Peyer's patch (tissue), 4 donors: Measurements from ENCODE around the gene PPP1R12B. TPM values are rescaled to one million over a fixed set of nuclear protein-coding genes. Genes with fewer than 3 reads are reported as not detected.

Experiments used
- DNase-seq, 3 donors: peaks; one replicate each; pipeline ENCODE4 v3.0.0-alpha.2; 2017 to 2019
- H3K27ac ChIP-seq, 4 donors: fragments of 200-600 bp; sonication (generic); one replicate each; pipeline ENCODE4 v1.5.1; 2016 to 2019
- H3K27me3 ChIP-seq, 2 donors: fragments of 200-600 bp; sonication (generic); one replicate each; pipeline ENCODE4 v1.5.1; 2019
- H3K36me3 ChIP-seq, 3 donors: fragments of 200-600 bp; sonication (generic); one replicate each; pipeline ENCODE4 v1.5.1; 2016 to 2019
- H3K4me1 ChIP-seq, 4 donors: fragments of 200-600 bp; sonication (generic); one replicate each; pipeline ENCODE4 v1.5.1; 2016 to 2019
- H3K4me3 ChIP-seq, 4 donors: fragments of 200-600 bp; sonication (generic); 1 replicate in 3 of 4; 2 replicates in 1 of 4; pipeline ENCODE4 v1.5.1; 2016 to 2019; ENCODE audit warnings: mild to moderate bottlenecking in 1 of 4
- H3K9me3 ChIP-seq, 4 donors: fragments of 200-600 bp; sonication (generic); one replicate each; pipeline ENCODE4 v1.5.1; 2016 to 2019; ENCODE audit warnings: mild to moderate bottlenecking in 1 of 4
- POLR2A ChIP-seq, 2 donors: fragments of 450-650 bp; IDR thresholded peaks; one replicate each; pipeline ENCODE4 v1.5.1; 2017; ENCODE audit warnings: antibody characterized with exemption in 2 of 2, mild to moderate bottlenecking in 2 of 2, moderate library complexity in 2 of 2
- total RNA-seq, 4 donors: library from RNA; depleted of rRNA; stranded (reverse); fragments of >200 nt; gene quantifications; one replicate each; pipeline ENCODE4 v1.1.0, GENCODE V29; 2016
- TF ChIP-seq, protein P1 (sequence below), 6 experiments: fragments of 450-650 bp in 4 of 6; fragments of 200-600 bp in 2 of 6; sonication (generic) in 1 of 6; IDR thresholded peaks; one replicate each; pipeline ENCODE4 v1.5.1; 2017 to 2019; ENCODE audit warnings: antibody characterized with exemption in 6 of 6, mild to moderate bottlenecking in 3 of 6, moderate library complexity in 1 of 6

The PPP1R12B gene
- total RNA-seq, 4 donors from 2014 or later, result 33.1 to 131 (median 90.8) TPM

DNA sequence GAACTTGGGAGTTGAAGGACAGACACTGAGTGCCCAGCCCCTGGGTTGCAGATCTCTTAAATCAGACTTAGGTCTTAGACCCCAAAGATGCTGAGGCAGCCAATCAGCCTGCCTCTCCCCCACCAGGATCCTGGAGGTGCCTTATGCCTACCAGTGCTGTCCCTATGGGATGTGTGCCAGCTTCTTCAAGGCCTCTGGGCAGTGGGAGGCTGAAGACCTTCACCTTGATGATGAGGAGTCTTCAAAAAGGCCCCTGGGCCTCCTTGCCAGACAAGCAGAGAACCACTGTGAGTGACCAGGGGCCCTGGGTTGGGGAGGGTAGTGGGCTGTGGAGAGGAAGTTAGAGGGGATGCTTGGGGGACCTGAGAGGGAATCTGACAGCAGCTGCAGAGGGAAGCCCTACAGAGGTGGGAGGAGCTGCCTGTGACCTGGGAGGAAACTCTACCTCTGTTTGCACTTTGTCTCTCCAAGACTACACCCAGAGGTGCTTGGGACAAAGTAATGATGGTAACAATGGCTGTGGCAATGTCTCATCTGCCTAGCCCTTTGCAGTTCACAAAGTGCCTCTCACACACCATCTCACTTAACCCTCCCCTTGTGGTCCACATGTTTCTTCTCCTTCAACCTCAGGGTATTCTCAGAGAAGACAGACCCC lies 38.3 kb upstream of the PPP1R12B start:
- H3K4me3 ChIP-seq, result no peak overlapping the region
- H3K4me1 ChIP-seq, result no peaks in the 10 kb centered on the region
- H3K27ac ChIP-seq, result no peak overlapping the region
- TF ChIP-seq, protein P1, sequence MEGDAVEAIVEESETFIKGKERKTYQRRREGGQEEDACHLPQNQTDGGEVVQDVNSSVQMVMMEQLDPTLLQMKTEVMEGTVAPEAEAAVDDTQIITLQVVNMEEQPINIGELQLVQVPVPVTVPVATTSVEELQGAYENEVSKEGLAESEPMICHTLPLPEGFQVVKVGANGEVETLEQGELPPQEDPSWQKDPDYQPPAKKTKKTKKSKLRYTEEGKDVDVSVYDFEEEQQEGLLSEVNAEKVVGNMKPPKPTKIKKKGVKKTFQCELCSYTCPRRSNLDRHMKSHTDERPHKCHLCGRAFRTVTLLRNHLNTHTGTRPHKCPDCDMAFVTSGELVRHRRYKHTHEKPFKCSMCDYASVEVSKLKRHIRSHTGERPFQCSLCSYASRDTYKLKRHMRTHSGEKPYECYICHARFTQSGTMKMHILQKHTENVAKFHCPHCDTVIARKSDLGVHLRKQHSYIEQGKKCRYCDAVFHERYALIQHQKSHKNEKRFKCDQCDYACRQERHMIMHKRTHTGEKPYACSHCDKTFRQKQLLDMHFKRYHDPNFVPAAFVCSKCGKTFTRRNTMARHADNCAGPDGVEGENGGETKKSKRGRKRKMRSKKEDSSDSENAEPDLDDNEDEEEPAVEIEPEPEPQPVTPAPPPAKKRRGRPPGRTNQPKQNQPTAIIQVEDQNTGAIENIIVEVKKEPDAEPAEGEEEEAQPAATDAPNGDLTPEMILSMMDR (IDR thresholded peaks at IDR 0.05), result no peak
- no peak for TF ChIP-seq POLR2A (IDR thresholded peaks at IDR 0.05)
- no peaks in the 10 kb centered on the region for H3K27me3 ChIP-seq
- no peaks in the 10 kb centered on the region for H3K36me3 ChIP-seq
- H3K9me3 ChIP-seq, result no peaks in the 10 kb centered on the region
- peak in 1 of 3 donors; percentile 41 for DNase-seq

- H3K9me3 ChIP-seq, result no peaks in the 10 kb centered on the region
- TF ChIP-seq POLR2A (IDR thresholded peaks at IDR 0.05), result no peak
- TF ChIP-seq, protein P1 (IDR thresholded peaks at IDR 0.05), result no peak
- DNase-seq, result peak in 1 of 3 donors; percentile 19
These were observed 37.8 kb upstream of the PPP1R12B start for GRCh38 chr1:202310746-202311145.

GRCh38 chr1:202311875-202312635 lies 36.4 kb upstream of the PPP1R12B start:
- Histone ChIP-seq H3K4me3 (no peak overlapping the region), H3K27ac (no peak overlapping the region), H3K27me3 (no peaks in the 10 kb centered on the region), H3K4me1 (no peaks in the 10 kb centered on the region), H3K9me3 (no peaks in the 10 kb centered on the region), H3K36me3 (no peaks in the 10 kb centered on the region)
- no peak for DNase-seq
- no peak for TF ChIP-seq POLR2A (IDR thresholded peaks at IDR 0.05)
- TF ChIP-seq, protein P1 (IDR thresholded peaks at IDR 0.05), result no peak

More at GRCh38 chr1:202310746-202311145, 37.8 kb upstream of the PPP1R12B start:
- H3K4me1 ChIP-seq, result no peaks in the 10 kb centered on the region
- no peaks in the 10 kb centered on the region for H3K36me3 ChIP-seq
- H3K27me3 ChIP-seq, result no peaks in the 10 kb centered on the region
- H3K4me3 ChIP-seq, result no peak overlapping the region
- H3K27ac ChIP-seq, result no peak overlapping the region

GRCh38 chr1:202315576-202316168 lies 32.8 kb upstream of the PPP1R12B start:
- Histone ChIP-seq H3K36me3 (no peaks in the 10 kb centered on the region), H3K27me3 (no peaks in the 10 kb centered on the region), H3K27ac (no peak overlapping the region), H3K9me3 (no peaks in the 10 kb centered on the region), H3K4me1 (no peaks in the 10 kb centered on the region), H3K4me3 (no peak overlapping the region)
- peak; percentile 75 to 92 (median 83) for DNase-seq
- TF ChIP-seq, protein P1 (IDR thresholded peaks at IDR 0.05), result peak; percentile 53 to 94 (median 92)
- no peak for TF ChIP-seq POLR2A (IDR thresholded peaks at IDR 0.05)

- TF ChIP-seq, protein P1 (IDR thresholded peaks at IDR 0.05), result no peak
- no peak for TF ChIP-seq POLR2A (IDR thresholded peaks at IDR 0.05)
- H3K9me3 ChIP-seq, result no peaks in the 10 kb centered on the region
- H3K27me3 ChIP-seq, result no peaks in the 10 kb centered on the region
- DNase-seq, result no peak
- no peak overlapping the region for H3K4me3 ChIP-seq
- H3K4me1 ChIP-seq, result no peaks in the 10 kb centered on the region
- no peaks in the 10 kb centered on the region for H3K36me3 ChIP-seq
- no peak overlapping the region for H3K27ac ChIP-seq
These were observed 32.3 kb upstream of the PPP1R12B start for GRCh38 chr1:202316186-202316585.
